M059J (cell line): ENCODE results near the gene TRMT10B. TPM values are rescaled to one million over a fixed set of nuclear protein-coding genes. Genes with fewer than 3 reads are reported as not detected.

Experiments used
- DNase-seq: peaks from one replicate; pipeline ENCODE4 v3.0.0-alpha.2; 2012; ENCODE audit warnings: low read depth
- total RNA-seq: library from RNA; depleted of rRNA; stranded (reverse); fragments of >200 nt; shearing (Covaris generic); gene quantifications from 2 replicates; pipeline ENCODE4 v1.2.3, GENCODE V29; 2014; rRNA removed

The TRMT10B gene
- total RNA-seq: 1.2 and 3.6 TPM in 2 replicates

- DNase-seq: peak; percentile 72
These were observed at the start of gene TRMT10B for GRCh38 chr9:37753489-37754190. Gene TRMT10B (plus strand): TSS chr9:37753805. CDS start chr9:37761932, 8,127 bp downstream.

DNA sequence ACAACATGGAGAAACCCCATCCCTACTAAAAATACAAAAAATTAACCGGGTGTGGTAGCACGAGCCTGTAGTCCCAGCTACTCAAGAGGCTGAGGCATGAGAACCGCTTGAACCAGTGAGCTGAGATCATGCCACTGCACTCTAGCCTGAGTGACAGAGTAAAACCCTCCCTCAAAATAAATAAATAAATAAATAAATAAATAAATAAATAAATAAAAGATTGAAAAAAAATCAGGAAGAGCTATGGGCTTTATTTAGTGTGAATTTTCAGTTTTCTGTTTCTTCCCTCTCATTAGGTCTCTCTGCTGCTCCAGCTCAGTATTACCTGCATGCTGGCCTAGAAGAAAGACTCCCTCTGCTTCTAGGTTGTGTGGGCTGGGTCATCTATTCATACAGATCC is 47.8 kb upstream of the TRMT10B start:
- no peak for DNase-seq

- DNase-seq: peak; percentile 70
These were observed 47.3 kb upstream of the TRMT10B start for GRCh38 chr9:37706290-37706689.

- DNase-seq: no peak
These were observed 45.9 kb upstream of the TRMT10B start for GRCh38 chr9:37707748-37708147.

DNA sequence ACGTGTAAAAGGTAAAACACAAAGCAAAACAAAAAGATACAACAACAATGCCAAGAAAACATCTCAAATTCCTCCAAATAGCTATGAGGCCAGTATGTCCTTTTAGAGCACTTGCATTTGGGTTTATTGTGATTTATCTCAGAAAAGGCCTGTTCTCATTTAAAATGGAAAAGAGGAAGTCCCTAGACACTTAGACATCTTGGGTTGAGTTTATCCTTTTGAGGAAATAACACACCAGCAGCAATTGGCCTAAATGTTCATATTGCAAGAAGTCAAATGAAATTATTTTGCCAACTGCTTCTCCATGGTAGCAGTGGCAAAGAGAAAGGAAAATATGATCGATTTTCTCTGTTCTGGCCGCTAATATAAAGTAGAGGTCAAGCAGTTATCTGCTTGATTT is 43.6 kb upstream of the TRMT10B start:
- DNase-seq: no peak

- DNase-seq: no peak
These were observed 38.3 kb upstream of the TRMT10B start for GRCh38 chr9:37715260-37715659.

DNA sequence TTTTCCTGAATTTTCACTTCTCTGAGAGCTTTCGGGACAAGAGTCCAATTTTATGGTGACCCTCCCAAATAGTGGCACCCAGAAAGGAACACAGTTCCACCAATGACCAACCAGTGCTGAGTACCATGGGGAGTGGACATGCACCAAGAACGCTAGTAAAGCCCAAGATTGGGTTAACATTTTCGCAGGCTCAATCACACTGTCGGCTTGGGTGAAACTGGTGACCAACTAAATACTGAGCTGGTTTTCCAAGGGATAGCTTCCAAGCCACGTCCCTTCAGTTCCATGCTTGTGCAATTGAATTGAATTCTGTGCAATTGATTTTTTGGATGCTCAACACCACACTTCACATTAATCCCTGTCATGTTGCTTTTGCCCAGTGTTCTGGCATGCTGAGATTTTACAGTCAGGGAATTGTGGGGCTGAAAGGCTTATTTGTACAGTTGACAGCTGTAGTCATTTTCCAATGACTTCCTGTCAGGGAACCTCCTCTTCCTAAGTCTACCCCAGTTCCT is 37.6 kb upstream of the TRMT10B start:
- DNase-seq: no peak

DNA sequence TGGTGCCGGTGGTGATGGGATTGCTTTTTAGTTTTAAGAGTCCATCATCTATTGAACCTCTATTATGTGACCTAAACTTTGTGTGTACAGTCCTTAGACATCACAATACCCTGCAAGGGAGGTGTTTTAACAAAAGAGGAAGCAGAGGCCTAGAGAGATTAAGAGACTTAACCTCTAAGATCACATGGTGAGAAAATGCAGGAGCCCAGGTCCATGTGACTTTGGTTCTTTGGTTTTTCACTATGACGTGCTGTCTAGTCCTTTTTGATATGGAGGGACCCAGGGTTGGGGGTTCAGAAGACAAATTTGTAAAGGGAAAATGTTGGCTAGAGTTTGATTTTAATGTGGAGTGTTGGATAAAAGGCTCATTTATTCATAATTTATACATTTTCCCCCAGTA is 34.1 kb upstream of the TRMT10B start:
- DNase-seq: no peak

DNA sequence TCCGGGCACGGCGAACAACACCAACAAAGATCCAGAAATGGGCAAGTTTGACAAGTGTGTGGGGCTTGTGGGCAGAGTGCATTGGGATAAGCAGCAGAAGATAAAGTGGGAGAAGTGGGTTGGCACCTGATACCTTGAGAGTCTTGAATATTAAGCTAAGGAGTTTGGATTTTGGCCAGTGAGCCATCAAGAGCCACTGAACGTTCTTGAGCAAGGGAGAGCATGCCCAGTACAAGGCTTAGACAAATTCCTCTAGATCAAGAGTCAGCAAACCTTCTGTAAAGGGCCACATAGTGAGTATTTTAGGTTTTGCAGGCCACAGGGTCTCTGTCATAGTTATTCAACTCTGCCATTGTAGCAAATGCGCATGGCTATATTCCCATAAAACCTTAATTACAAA is 26.6 kb upstream of the TRMT10B start:
- no peak for DNase-seq

GRCh38 chr9:37729499-37729898 is 24.1 kb upstream of the TRMT10B start:
- DNase-seq: no peak

DNA sequence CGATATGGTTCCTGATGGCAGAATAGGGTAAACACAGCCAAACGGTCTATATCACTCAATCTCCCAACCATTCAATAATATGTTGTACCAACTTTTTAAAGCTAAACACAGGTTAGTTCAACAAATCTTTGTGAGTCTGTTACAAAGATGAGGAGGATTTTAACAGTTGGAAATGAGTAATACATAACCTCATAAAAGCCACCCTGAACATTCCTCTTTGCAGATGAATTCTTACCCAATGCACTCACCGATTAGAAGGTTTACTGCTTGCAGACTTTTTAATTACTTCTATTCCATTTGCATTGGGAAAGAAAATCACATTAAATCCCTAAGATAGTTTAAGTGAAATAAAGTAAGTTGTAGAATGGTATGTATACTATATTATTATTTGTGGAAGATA is 23.3 kb upstream of the TRMT10B start:
- DNase-seq: peak; percentile 69

DNA sequence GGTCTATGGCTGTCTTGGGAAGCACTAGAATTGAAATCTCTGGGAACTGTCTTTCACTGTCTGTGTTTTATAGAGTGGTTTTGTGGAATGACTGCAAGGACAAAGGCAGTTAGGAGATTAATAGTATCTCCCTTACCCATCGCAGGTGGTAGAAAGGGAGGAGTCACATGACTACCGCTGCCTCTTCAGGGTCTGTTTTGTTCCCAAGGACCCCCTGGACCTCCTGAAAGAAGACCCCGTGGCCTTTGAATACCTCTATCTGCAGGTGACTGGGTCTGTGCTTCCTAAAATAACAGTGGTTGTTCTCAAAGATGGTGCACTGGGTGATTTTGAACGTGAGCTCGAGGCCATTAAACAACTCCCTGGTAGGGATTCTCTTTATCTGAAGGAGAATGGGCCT is 22.8 kb upstream of the TRMT10B start:
- DNase-seq: no peak

GRCh38 chr9:37732086-37732741 is 21.4 kb upstream of the TRMT10B start:
- peak; percentile 11 for DNase-seq

GRCh38 chr9:37732952-37733351 is 20.7 kb upstream of the TRMT10B start:
- no peak for DNase-seq

DNA sequence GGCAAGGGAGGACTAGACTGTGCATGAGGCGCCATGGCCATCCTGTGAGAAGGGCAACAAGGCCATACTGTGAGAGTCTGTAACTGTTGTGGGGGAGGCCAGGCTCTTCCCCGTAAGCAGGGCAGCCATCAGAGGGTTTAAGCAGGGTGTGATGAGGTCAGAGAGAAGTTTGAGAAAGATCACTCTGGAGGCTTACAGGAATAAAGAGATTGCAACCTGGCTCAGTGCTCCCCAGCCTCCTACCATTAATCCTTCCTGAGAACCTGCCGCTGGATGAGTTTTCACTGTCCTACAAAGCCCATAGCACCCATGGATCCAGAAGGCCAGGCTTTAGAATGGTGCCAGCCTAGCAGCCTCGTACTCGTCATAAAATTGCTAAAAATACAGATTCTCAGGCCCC is 14.4 kb upstream of the TRMT10B start:
- DNase-seq: no peak

DNA sequence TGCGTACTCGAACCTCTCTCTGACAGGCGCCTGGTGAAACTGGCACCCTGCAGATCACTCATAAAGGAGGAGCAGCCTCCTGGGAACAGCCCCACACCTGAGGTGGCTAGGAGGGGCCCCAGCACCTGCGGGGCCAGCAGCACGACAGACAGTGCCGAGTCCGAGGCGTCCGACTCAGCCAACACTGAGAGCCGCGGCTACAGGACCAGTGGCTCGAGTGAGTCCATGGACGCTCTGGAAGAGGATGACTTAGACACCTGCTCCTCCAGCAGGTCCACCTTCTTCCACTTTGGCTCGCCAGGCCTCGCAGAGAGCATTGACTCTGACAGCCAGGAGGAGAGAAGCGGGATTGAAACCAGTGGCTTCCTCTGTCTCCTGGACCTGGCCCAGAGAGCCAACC is 13.5 kb upstream of the TRMT10B start:
- no peak for DNase-seq

DNA sequence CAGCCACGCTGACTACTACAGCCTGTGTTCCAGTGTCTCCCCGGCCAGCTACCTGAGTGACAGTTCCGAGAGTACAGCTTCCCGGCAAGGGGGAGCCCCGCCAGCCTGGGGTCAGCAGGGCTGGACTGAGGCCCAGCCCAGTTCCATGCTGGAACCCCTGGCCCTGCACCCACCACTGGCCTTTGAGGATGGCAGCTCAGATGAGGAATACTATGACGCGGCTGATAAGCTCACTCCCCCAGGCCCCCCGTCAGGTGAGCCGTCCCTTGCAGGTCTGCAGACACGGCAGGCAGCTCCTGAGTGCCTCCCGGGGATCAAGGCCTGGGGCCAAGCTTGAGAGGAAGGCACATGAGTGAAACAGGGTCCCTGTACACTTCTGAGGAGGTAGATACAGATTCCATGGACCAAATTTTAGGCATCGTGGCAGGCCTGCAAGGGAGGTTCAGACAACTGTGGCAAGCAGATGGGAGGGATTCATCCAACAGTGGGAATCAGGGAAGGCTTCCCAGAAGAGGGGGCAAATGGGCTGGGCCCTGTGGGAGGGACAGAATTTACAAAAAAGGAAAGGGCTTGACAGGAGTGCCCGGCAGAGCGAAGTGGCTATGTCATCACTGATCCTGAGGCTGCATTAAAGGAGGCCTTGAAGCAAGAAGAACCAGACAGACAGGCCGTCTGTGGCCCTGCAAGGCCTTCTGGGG is 12.8 kb upstream of the TRMT10B start:
- DNase-seq: no peak

DNA sequence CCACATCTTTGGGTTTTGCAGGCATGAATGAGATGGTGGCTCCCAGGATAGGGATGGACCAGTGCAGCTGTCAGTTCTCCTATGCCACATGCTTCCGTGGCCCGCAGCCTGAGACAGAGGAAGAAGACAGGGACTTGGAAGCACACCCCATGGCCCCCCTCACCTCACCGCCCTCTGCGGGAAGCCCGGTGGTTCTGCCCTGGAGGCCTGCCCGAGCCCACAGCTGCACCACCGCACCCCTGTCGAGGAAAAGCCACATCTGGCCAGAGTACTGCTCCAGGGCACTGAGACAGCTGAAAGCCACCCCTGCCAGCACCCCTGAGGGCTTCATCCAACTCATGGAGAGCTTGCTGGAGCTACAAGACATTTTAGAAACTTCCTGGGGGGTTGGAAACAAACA is 7.6 kb upstream of the TRMT10B start:
- DNase-seq: no peak

- DNase-seq: peak; percentile 85
These were observed 6.9 kb upstream of the TRMT10B start for GRCh38 chr9:37746448-37747270.

- DNase-seq: peak; percentile 74
These were observed 6.3 kb upstream of the TRMT10B start for GRCh38 chr9:37747271-37747753.

DNA sequence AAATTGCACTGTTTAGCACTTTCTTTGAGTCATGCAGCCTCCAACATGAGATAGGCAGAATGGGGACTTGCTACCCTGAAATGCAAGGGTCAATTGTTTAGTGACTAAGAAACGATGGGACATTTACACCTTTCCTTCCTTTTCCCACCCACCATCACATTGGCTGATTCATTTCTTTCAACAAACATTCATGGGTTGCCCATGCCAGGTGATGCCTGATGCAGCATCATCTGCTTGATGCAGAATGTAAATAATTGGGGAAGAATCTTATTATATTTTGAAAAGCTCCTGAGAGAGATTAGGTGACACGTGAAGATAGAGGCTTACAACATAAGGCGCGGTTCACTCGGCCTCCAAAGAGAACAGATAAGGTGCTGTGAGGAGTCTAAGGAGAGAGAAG is 4.5 kb upstream of the TRMT10B start:
- DNase-seq: no peak

DNA sequence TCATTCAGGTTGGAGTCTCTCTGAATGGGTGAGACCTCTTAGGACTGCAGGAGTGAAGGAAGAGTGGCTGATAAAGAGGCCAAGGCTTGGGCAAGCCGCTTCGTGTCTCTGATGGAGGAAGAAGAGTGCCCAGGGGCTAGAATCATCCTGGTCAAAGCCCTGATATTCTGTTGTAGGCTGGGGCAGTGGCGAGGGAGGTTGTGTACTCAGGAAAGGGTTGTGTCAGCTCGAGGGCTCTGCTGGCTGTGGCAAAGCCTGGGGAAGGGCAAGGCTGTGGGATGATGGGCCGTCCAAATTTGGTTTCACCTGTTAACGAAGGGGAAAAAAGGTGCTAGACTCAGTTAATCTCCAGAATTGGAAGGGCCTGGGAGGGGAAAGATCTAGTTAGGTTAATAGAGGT is 2.4 kb upstream of the TRMT10B start:
- no peak for DNase-seq
